GM18951 (cell line): ENCODE measurements around the gene RBM6.
"Not testable (repeated sequence)": the region's sequence is repeated elsewhere in the genome, so short reads cannot be mapped to it uniquely, and the experiment has no call there.

Source experiments
- POLR2A ChIP-seq: IDR thresholded peaks from 4 replicates; pipeline ENCODE4 v1.6.1; 2011; ENCODE audit warnings: mild to moderate bottlenecking; ENCODE audit not compliant: insufficient read length, insufficient read depth; ENCODE audit errors: extremely low read depth
- in situ Hi-C: fragments of 300-500 bp; cut with MboI; formaldehyde crosslinking; loops from one replicate; pipeline ENCODE4 v1.12.0; 2022; ENCODE audit warnings: low sequenced_read_pairs, mixed read lengths, inconsistent platforms; ENCODE audit not compliant: unreplicated experiment

The RBM6 gene

GRCh38 chr3:49929291-49930167 lies 10.4 kb upstream of the RBM6 start, which contains the start of gene MON1A:
Gene MON1A (minus strand): TSS chr3:49929811. CDS start chr3:49913346, 16,465 bp downstream.
- peak; percentile 71 for TF ChIP-seq POLR2A

GRCh38 chr3:49930168-49930690 lies 9.7 kb upstream of the RBM6 start:
- TF ChIP-seq POLR2A: no peak
- in situ Hi-C loops: no loop called here

More at GRCh38 chr3:49929291-49930167, 10.4 kb upstream of the RBM6 start, which contains the start of gene MON1A:
- in situ Hi-C loops: no loop called here

DNA sequence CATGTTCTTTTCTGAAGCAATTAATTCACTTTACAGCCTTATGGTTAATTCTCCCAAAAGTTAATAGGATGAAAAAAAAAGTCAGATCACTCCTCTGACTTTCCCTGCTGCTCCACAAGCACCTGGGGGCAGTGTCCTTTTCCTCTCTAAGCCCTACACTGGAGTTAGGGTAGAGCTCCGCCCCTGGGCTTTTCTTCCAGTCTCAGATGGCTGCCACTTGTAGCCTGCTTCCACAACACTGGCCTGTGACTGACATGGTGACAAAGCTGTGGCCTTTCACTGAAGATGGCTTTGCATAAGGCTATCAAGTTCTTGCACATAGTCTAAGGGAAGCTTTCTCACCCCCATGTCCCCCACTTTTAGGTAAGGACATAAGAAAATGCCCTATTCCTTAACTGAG lies 9.0 kb upstream of the RBM6 start:
- TF ChIP-seq POLR2A: no peak
- in situ Hi-C loops: no loop called here

GRCh38 chr3:49932281-49932680 lies 7.7 kb upstream of the RBM6 start:
- in situ Hi-C loops: not testable (repeated sequence)

DNA sequence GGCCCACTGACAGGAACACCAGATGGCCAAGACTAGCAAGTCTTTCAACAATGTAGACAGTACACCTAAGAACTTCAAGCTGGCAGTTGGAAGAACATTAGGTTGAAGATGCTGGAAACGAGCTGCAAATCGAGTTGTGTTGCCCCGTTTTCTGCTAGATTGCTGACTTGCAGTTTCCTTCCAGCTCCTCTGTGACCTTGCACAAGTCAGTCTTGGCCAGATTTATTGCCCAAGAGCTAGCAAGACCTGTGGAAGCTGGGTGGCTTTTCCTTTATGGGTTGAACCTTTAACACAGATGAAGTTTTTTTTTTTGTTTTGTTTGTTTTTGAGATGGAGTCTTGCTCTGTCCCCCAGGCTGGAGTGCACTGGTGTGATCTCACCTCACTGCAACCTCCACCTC lies 2.9 kb upstream of the RBM6 start:
- in situ Hi-C loops: no loop called here
- no peak for TF ChIP-seq POLR2A

DNA sequence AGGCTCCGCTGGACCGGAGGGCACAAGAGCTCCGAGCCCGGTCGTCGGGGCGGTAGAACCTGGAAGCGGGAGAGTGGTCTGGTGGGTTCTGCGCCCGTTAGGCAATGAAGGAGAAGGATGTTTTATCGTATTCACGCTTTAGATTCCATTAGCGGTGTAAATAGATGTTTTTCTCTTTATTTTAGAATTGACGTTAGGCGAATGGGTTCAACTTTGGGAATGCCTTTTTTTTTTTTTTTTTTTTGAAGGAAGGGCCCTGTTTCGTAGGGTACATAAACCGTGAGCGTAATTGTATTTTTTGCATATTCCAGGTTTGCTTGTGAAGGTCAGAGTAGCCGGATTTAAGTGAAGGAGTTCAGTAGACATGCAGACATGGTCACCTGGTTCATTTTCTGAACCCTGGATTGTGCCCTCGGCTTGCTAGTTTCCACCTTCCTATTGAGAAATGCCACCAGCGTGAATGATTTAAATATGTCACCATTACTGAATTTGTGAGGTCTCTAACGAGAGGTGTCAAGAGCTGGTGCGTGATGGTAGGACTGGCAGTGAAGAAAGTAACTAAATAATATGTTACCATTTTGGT lies 808 bp downstream of the RBM6 start:
- in situ Hi-C loops: no loop called here
- TF ChIP-seq POLR2A: no peak

- in situ Hi-C loops: no loop called here
- TF ChIP-seq POLR2A: no peak
Measured at GRCh38 chr3:49942651-49943050, 2.7 kb downstream of the RBM6 start.

GRCh38 chr3:49952924-49953323 lies 13.0 kb downstream of the RBM6 start:
- in situ Hi-C loops: no loop called here
- no peak for TF ChIP-seq POLR2A

GRCh38 chr3:49955636-49956035 lies 15.7 kb downstream of the RBM6 start:
- in situ Hi-C loops: no loop called here
- TF ChIP-seq POLR2A: no peak

GRCh38 chr3:49966233-49966942 lies 26.4 kb downstream of the RBM6 start:
- in situ Hi-C loops: no loop called here
- no peak for TF ChIP-seq POLR2A

GRCh38 chr3:49967291-49967690 lies 27.3 kb downstream of the RBM6 start:
- TF ChIP-seq POLR2A: no peak
- in situ Hi-C loops: no loop called here

GRCh38 chr3:49968346-49968745 lies 28.4 kb downstream of the RBM6 start:
- in situ Hi-C loops: no loop called here
- TF ChIP-seq POLR2A: no peak

GRCh38 chr3:49972656-49973055 lies 32.7 kb downstream of the RBM6 start:
- in situ Hi-C loops: loop anchor here (10.0 kb wide), 1 partner anchor 622 kb away; no protein-coding TSS in a partner anchor
- no peak for TF ChIP-seq POLR2A
